Measurements from ENCODE around the gene LSAMP. TPM values are rescaled to one million over a fixed set of nuclear protein-coding genes. Genes with fewer than 3 reads are reported as not detected.
A peak's percentile ranks its signal among the peaks of the same experiment; 100 is the strongest.

The LSAMP gene
- total RNA-seq, 1 donor from 2014 or later, result 24.6 TPM

GRCh38 chr3:116150655-116151167 is 294.6 kb downstream of the LSAMP start:
- TF ChIP-seq, protein P1, sequence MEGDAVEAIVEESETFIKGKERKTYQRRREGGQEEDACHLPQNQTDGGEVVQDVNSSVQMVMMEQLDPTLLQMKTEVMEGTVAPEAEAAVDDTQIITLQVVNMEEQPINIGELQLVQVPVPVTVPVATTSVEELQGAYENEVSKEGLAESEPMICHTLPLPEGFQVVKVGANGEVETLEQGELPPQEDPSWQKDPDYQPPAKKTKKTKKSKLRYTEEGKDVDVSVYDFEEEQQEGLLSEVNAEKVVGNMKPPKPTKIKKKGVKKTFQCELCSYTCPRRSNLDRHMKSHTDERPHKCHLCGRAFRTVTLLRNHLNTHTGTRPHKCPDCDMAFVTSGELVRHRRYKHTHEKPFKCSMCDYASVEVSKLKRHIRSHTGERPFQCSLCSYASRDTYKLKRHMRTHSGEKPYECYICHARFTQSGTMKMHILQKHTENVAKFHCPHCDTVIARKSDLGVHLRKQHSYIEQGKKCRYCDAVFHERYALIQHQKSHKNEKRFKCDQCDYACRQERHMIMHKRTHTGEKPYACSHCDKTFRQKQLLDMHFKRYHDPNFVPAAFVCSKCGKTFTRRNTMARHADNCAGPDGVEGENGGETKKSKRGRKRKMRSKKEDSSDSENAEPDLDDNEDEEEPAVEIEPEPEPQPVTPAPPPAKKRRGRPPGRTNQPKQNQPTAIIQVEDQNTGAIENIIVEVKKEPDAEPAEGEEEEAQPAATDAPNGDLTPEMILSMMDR (IDR thresholded peaks at IDR 0.05), result no peak
- Histone ChIP-seq H3K27me3 (no peaks in the 10 kb centered on the region), H3K4me1 (no peaks in the 10 kb centered on the region), H3K27ac (no peak overlapping the region), H3K9me3 (no peaks in the 10 kb centered on the region), H3K4me3 (no peak overlapping the region), H3K36me3 (no peaks in the 10 kb centered on the region)
- DNase-seq, result no peak
- intact Hi-C loops (cut with DNase I), result no loop called here
- ATAC-seq, result no peak

DNA sequence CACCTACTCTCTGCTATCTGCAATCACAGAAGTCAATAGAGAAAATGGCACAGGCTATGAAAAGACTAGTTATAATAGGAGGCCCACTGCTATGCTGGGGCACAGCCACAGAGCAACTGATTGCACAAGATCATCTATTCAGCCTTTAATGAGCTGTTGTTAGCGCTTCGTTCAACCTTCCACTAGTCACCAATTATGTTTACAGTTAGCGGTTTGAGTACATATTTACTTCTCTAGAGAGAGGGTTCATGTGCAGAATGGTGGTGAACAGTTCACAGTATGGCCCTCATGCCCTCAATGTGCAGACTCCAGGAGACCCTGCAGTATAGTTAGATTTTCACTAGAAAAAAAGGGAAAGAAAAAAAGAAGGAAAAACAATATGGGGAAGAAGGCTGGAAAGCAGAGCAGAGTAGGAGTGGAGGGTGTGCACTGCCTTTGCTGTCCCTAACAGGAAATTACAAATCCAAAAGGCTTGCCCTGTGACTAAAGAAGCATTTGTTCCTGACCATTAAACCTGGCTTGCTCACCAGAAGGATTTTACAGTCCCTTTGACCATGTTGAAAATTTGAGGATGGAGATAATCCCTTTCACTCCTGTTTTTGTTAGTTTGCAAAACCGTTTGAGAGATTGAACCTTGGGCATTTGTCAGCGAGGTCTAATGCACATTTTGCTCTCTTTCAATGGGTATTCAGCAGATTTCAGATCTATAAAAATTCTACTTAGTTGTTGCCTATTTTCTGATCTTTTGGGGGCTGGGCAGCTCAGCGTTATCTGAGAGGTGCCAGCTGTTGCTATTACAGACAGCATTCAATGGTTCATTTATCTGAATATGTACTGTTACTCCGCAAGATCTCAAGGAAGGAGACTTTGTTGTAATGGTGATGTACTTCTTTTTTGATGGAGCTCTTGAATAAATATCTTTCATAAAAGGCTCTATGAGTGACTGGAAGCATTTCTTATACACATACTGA is 296.1 kb downstream of the LSAMP start:
- H3K36me3 ChIP-seq, result no peaks in the 10 kb centered on the region
- no peak overlapping the region for H3K4me3 ChIP-seq
- H3K9me3 ChIP-seq, result no peaks in the 10 kb centered on the region
- H3K27ac ChIP-seq, result no peak overlapping the region
- H3K4me1 ChIP-seq, result no peaks in the 10 kb centered on the region
- H3K27me3 ChIP-seq, result no peaks in the 10 kb centered on the region
- TF ChIP-seq, protein P1 (IDR thresholded peaks at IDR 0.05), result no peak
- ATAC-seq (no peak), DNase-seq (no peak)
- intact Hi-C loops (cut with DNase I), result no loop called here

- TF ChIP-seq, protein P1 (IDR thresholded peaks at IDR 0.05), result no peak
- no peak for ATAC-seq
- H3K36me3 ChIP-seq, result no peaks in the 10 kb centered on the region
Measured at GRCh38 chr3:116145613-116146012, 299.7 kb downstream of the LSAMP start.

GRCh38 chr3:116141724-116142123 is 303.6 kb downstream of the LSAMP start:
- H3K27me3 ChIP-seq, result no peaks in the 10 kb centered on the region
- H3K9me3 ChIP-seq, result no peaks in the 10 kb centered on the region
- intact Hi-C loops (cut with DNase I), result no loop called here
- no peak overlapping the region for H3K27ac ChIP-seq
- DNase-seq, result no peak
- ATAC-seq, result no peak
- TF ChIP-seq, protein P1 (IDR thresholded peaks at IDR 0.05), result no peak
- no peaks in the 10 kb centered on the region for H3K36me3 ChIP-seq
- no peak overlapping the region for H3K4me3 ChIP-seq
- no peaks in the 10 kb centered on the region for H3K4me1 ChIP-seq

More at GRCh38 chr3:116145613-116146012, 299.7 kb downstream of the LSAMP start:
- DNase-seq, result no peak
- H3K4me3 ChIP-seq, result no peak overlapping the region
- no peak overlapping the region for H3K27ac ChIP-seq
- intact Hi-C loops (cut with DNase I), result no loop called here
- H3K4me1 ChIP-seq, result no peaks in the 10 kb centered on the region
- no peaks in the 10 kb centered on the region for H3K9me3 ChIP-seq
- no peaks in the 10 kb centered on the region for H3K27me3 ChIP-seq

- H3K9me3 ChIP-seq, result no peaks in the 10 kb centered on the region
- intact Hi-C loops (cut with DNase I), result no loop called here
- H3K4me3 ChIP-seq, result no peak overlapping the region
- no peaks in the 10 kb centered on the region for H3K36me3 ChIP-seq
- no peaks in the 10 kb centered on the region for H3K27me3 ChIP-seq
- TF ChIP-seq, protein P1 (IDR thresholded peaks at IDR 0.05), result peak; percentile 80
- no peak overlapping the region for H3K27ac ChIP-seq
- no peak for DNase-seq
- ATAC-seq, result no peak
- peaks cover 8% of the 10 kb centered on the region for H3K4me1 ChIP-seq
Measured at GRCh38 chr3:116140100-116140689, 305.1 kb downstream of the LSAMP start.

All from upper lobe of right lung (tissue), 1 donor.